Measurements from ENCODE around the gene SV2C. TPM values are rescaled to one million over a fixed set of nuclear protein-coding genes. Genes with fewer than 3 reads are reported as not detected.

SV2C gene
- total RNA-seq, 1 donor from 2014 or later, result 3.4 TPM

DNA sequence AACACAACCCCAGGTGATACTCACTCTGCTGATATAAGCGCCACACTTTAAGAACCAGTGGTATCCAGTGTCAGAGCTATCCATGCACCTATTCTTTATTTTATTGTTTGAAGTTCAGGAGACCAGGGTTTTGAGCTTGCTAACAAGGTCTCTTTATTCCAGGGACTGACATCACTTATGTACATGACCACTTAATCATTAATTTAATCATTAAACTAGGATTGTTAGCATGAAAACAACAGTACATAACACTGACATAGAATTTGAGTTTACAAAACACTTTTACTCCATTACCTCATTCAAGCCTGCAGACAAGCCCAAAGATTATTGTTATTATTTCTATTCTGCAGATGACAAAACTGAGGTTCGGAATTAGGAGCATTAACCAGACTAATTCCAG, 168.5 kb downstream of the SV2C start:
- TF ChIP-seq POLR2A (IDR thresholded peaks at IDR 0.05) (no peak), CTCF (IDR thresholded peaks at IDR 0.05) (no peak), POLR2AphosphoS5 (IDR thresholded peaks at IDR 0.05; ENCODE audit: insufficient read depth in 1 of 2, low read depth in 1 of 2) (no peak)
- H3K36me3 ChIP-seq, result no peaks in the 10 kb centered on the region
- intact Hi-C loops (cut with DNase I), result no loop called here
- H3K27ac ChIP-seq, result no peak overlapping the region
- H3K9me3 ChIP-seq, result no peaks in the 10 kb centered on the region
- H3K4me1 ChIP-seq, result no peaks in the 10 kb centered on the region
- H3K27me3 ChIP-seq, result no peaks in the 10 kb centered on the region
- no peak for DNase-seq (ENCODE audit: extremely low spot score in 2 of 2)
- H3K4me3 ChIP-seq, result no peak overlapping the region

- H3K36me3 ChIP-seq, result no peaks in the 10 kb centered on the region
- H3K4me3 ChIP-seq, result no peak overlapping the region
- intact Hi-C loops (cut with DNase I), result no loop called here
- H3K9me3 ChIP-seq, result no peaks in the 10 kb centered on the region
- H3K27me3 ChIP-seq, result no peaks in the 10 kb centered on the region
- no peaks in the 10 kb centered on the region for H3K4me1 ChIP-seq
- H3K27ac ChIP-seq, result no peak overlapping the region
- no peak for DNase-seq (ENCODE audit: extremely low spot score in 2 of 2)
- TF ChIP-seq CTCF (IDR thresholded peaks at IDR 0.05), result no peak
- TF ChIP-seq POLR2A (IDR thresholded peaks at IDR 0.05), result no peak
- TF ChIP-seq POLR2AphosphoS5 (IDR thresholded peaks at IDR 0.05; ENCODE audit: insufficient read depth in 1 of 2, low read depth in 1 of 2), result no peak
Measured at GRCh38 chr5:76252437-76252836, 169.3 kb downstream of the SV2C start.

- TF ChIP-seq POLR2AphosphoS5 (IDR thresholded peaks at IDR 0.05; ENCODE audit: insufficient read depth in 1 of 2, low read depth in 1 of 2) (no peak), CTCF (IDR thresholded peaks at IDR 0.05) (peak; percentile 3 to 39 (median 22))
- no peaks in the 10 kb centered on the region for H3K4me1 ChIP-seq
- H3K27ac ChIP-seq, result no peak overlapping the region
- no peaks in the 10 kb centered on the region for H3K36me3 ChIP-seq
- intact Hi-C loops (cut with DNase I), result no loop called here
- no peaks in the 10 kb centered on the region for H3K27me3 ChIP-seq
- no peak overlapping the region for H3K4me3 ChIP-seq
- no peak for DNase-seq (ENCODE audit: extremely low spot score in 2 of 2)
- no peaks in the 10 kb centered on the region for H3K9me3 ChIP-seq
Measured at GRCh38 chr5:76256116-76256889, 173.1 kb downstream of the SV2C start.

- no peak for DNase-seq (ENCODE audit: extremely low spot score in 2 of 2)
- Histone ChIP-seq H3K4me3 (no peak overlapping the region), H3K4me1 (no peaks in the 10 kb centered on the region), H3K36me3 (no peaks in the 10 kb centered on the region), H3K27ac (no peak overlapping the region), H3K27me3 (no peaks in the 10 kb centered on the region), H3K9me3 (no peaks in the 10 kb centered on the region)
- intact Hi-C loops (cut with DNase I), result no loop called here
- TF ChIP-seq CTCF (IDR thresholded peaks at IDR 0.05), result no peak
- no peak for TF ChIP-seq POLR2AphosphoS5 (IDR thresholded peaks at IDR 0.05; ENCODE audit: insufficient read depth in 1 of 2, low read depth in 1 of 2)
- TF ChIP-seq POLR2A (IDR thresholded peaks at IDR 0.05), result no peak
Measured at GRCh38 chr5:76257225-76257833, 174.1 kb downstream of the SV2C start.

DNA sequence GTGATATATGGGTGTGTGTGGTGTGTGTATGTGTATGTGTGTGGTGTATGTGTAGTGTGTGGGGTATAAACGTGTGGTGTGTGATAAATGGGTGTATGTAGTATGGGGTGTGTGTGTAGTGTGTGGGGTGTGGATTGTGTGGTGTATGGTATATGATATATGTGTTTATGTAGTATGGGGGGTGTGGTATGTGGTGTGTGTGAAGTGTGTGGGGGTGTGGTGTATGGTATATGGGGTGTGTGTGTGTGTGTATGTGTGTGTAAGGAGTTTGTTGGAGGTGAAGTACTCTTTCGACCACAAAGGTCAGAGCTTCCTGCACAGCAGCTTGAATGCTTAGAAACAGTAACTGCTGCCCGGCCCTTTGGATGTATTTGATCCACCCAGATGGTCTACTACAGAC, 174.7 kb downstream of the SV2C start:
- TF ChIP-seq CTCF (IDR thresholded peaks at IDR 0.05), result no peak
- no peak for TF ChIP-seq POLR2AphosphoS5 (IDR thresholded peaks at IDR 0.05; ENCODE audit: insufficient read depth in 1 of 2, low read depth in 1 of 2)
- no peak for TF ChIP-seq POLR2A (IDR thresholded peaks at IDR 0.05)
- Histone ChIP-seq H3K27me3 (no peaks in the 10 kb centered on the region), H3K4me3 (no peak overlapping the region), H3K4me1 (no peaks in the 10 kb centered on the region), H3K27ac (no peak overlapping the region), H3K36me3 (no peaks in the 10 kb centered on the region), H3K9me3 (no peaks in the 10 kb centered on the region)
- intact Hi-C loops (cut with DNase I), result no loop called here
- no peak for DNase-seq (ENCODE audit: extremely low spot score in 2 of 2)

Measured in vagina (tissue), 2 donors.